Measurements from ENCODE around the gene CD247. TPM values are rescaled to one million over a fixed set of nuclear protein-coding genes. Genes with fewer than 3 reads are reported as not detected.
A peak's percentile ranks its signal among the peaks of the same experiment; 100 is the strongest.

Gene CD247
- polyA plus RNA-seq, 3 donors from 2014 or later = 1,122 to 1,466 (median 1,335) TPM

GRCh38 chr1:167408355-167408754 lies 110.0 kb downstream of the CD247 start:
- H3K4me1 Mint-ChIP-seq = peaks cover 0 to 6% of the 10 kb centered on the region in 2 donors
- peaks cover 13 to 38% (median 21%) of the 10 kb centered on the region in 3 donors for H3K36me3 Mint-ChIP-seq
- no peak overlapping the region for H3K4me3 Mint-ChIP-seq
- no peak for DNase-seq
- H3K27ac Mint-ChIP-seq = no peak overlapping the region
- H3K27me3 Mint-ChIP-seq (ENCODE audit: low read depth in 3 of 3) = peaks cover 0 to 5% (median 4%) of the 10 kb centered on the region in 3 donors
- H3K9me3 Mint-ChIP-seq = no peaks in the 10 kb centered on the region

- peaks cover 0 to 5% (median 0%) of the 10 kb centered on the region in 3 donors for H3K27me3 Mint-ChIP-seq (ENCODE audit: low read depth in 3 of 3)
- H3K36me3 Mint-ChIP-seq = peaks cover 10 to 29% (median 11%) of the 10 kb centered on the region in 3 donors
- no peak overlapping the region for H3K27ac Mint-ChIP-seq
- H3K9me3 Mint-ChIP-seq = no peaks in the 10 kb centered on the region
- H3K4me1 Mint-ChIP-seq = peaks cover 6 to 12% of the 10 kb centered on the region in 2 donors
- DNase-seq = no peak
- no peak overlapping the region for H3K4me3 Mint-ChIP-seq
These were observed 113.4 kb downstream of the CD247 start for GRCh38 chr1:167404908-167405307.

- peaks cover 0 to 5% (median 0%) of the 10 kb centered on the region in 3 donors for H3K27me3 Mint-ChIP-seq (ENCODE audit: low read depth in 3 of 3)
- H3K9me3 Mint-ChIP-seq = no peaks in the 10 kb centered on the region
- H3K36me3 Mint-ChIP-seq = peaks cover 10 to 29% (median 11%) of the 10 kb centered on the region in 3 donors
- DNase-seq = no peak
- no peak overlapping the region for H3K4me3 Mint-ChIP-seq
- H3K27ac Mint-ChIP-seq = peak overlapping the region in 1 of 6 donors; percentile 42
- peaks cover 6 to 12% of the 10 kb centered on the region in 2 donors for H3K4me1 Mint-ChIP-seq
These were observed 114.0 kb downstream of the CD247 start for GRCh38 chr1:167404161-167404888.

- H3K36me3 Mint-ChIP-seq = peaks cover 18 to 32% (median 21%) of the 10 kb centered on the region in 3 donors
- peak overlapping the region; percentile 7 to 80 (median 52) for H3K27ac Mint-ChIP-seq
These were observed 117.0 kb downstream of the CD247 start for GRCh38 chr1:167401260-167401873.

GRCh38 chr1:167400359-167400953 lies 117.9 kb downstream of the CD247 start:
- H3K36me3 Mint-ChIP-seq = peaks cover 14 to 29% (median 15%) of the 10 kb centered on the region in 3 donors
- no peak for DNase-seq
- H3K27ac Mint-ChIP-seq = no peak overlapping the region
- no peaks in the 10 kb centered on the region for H3K27me3 Mint-ChIP-seq (ENCODE audit: low read depth in 3 of 3)
- H3K4me3 Mint-ChIP-seq = no peak overlapping the region
- H3K4me1 Mint-ChIP-seq = peaks cover 6 to 12% of the 10 kb centered on the region in 2 donors
- H3K9me3 Mint-ChIP-seq = no peaks in the 10 kb centered on the region

More at GRCh38 chr1:167401260-167401873, 117.0 kb downstream of the CD247 start:
- H3K4me3 Mint-ChIP-seq = no peak overlapping the region
- peak; percentile 64 to 72 (median 70) for DNase-seq
- H3K9me3 Mint-ChIP-seq = no peaks in the 10 kb centered on the region
- peaks cover 6 to 12% of the 10 kb centered on the region in 2 donors for H3K4me1 Mint-ChIP-seq
- no peaks in the 10 kb centered on the region for H3K27me3 Mint-ChIP-seq (ENCODE audit: low read depth in 3 of 3)

GRCh38 chr1:167392200-167392696 lies 126.1 kb downstream of the CD247 start:
- peaks cover 4 to 21% (median 14%) of the 10 kb centered on the region in 3 donors for H3K36me3 Mint-ChIP-seq
- no peaks in the 10 kb centered on the region for H3K9me3 Mint-ChIP-seq
- no peak for DNase-seq
- no peaks in the 10 kb centered on the region for H3K27me3 Mint-ChIP-seq (ENCODE audit: low read depth in 3 of 3)
- no peaks in the 10 kb centered on the region for H3K4me1 Mint-ChIP-seq
- H3K4me3 Mint-ChIP-seq = no peak overlapping the region
- no peak overlapping the region for H3K27ac Mint-ChIP-seq

- H3K36me3 Mint-ChIP-seq = peaks cover 9 to 33% (median 20%) of the 10 kb centered on the region in 3 donors
- no peak for DNase-seq
- H3K27ac Mint-ChIP-seq = no peak overlapping the region
- no peaks in the 10 kb centered on the region for H3K9me3 Mint-ChIP-seq
- H3K27me3 Mint-ChIP-seq (ENCODE audit: low read depth in 3 of 3) = peaks cover 0 to 5% (median 0%) of the 10 kb centered on the region in 3 donors
- H3K4me3 Mint-ChIP-seq = no peak overlapping the region
- no peaks in the 10 kb centered on the region for H3K4me1 Mint-ChIP-seq
These were observed 129.4 kb downstream of the CD247 start for GRCh38 chr1:167388976-167389375.

GRCh38 chr1:167387251-167387910 lies 130.9 kb downstream of the CD247 start:
- no peaks in the 10 kb centered on the region for H3K4me1 Mint-ChIP-seq
- H3K36me3 Mint-ChIP-seq = peaks cover 12 to 38% (median 29%) of the 10 kb centered on the region in 3 donors
- H3K9me3 Mint-ChIP-seq = no peaks in the 10 kb centered on the region

More at GRCh38 chr1:167387251-167387910, 130.9 kb downstream of the CD247 start:
- Mint-ChIP-seq H3K27ac (no peak overlapping the region), H3K4me3 (no peak overlapping the region), H3K27me3 (ENCODE audit: low read depth in 3 of 3) (peaks cover 0 to 5% (median 3%) of the 10 kb centered on the region in 3 donors)
- DNase-seq = no peak

Other genes with a start within 250 kb of the CD247 start
- 10 to 100 TPM; 12.4 to 18.0 (median 14.7) TPM for gene CREG1, start 35.2 kb upstream of the CD247 start, polyA plus RNA-seq
- 100 to 1,000 TPM in 2 of 3 donors, 10 to 100 TPM in 1; 96.2 to 179 (median 129) TPM for gene RCSD1, start 111.7 kb upstream of the CD247 start, polyA plus RNA-seq
- 10 to 100 TPM in 2 of 3 donors, 1 to 10 TPM in 1; 6.8 to 14.3 (median 12.1) TPM for gene MPZL1, start 203.5 kb upstream of the CD247 start, polyA plus RNA-seq